Measurements from ENCODE around the gene RECQL5.

Gene RECQL5

DNA sequence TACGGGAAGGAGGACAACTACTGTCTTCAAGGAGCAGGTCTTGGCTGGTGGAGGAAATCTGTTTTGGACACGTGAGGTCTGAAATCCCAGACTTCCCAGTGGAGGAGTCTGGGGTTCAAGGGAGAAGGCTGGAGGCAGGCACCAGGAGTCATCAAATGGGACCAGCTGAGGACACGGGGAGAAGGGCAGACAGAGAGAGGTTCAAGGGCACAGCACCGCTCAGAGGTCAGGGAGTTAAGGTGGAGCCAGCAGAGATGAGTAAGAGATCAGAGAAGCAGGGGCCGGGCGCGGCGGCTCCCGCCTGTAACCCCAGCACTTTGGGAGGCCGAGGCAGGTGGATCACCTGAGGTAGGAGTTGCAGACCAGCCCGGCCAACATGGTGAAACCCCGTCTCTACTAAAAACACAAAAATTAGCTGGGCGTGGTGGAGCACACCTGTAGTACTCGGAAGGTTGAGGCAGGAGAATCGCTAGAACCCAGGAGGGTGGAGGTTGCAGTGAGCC, 44.1 kb downstream of the RECQL5 start:
- DNase-seq = no peak
- intact Hi-C loops (cut with DNase I) = no loop called here

DNA sequence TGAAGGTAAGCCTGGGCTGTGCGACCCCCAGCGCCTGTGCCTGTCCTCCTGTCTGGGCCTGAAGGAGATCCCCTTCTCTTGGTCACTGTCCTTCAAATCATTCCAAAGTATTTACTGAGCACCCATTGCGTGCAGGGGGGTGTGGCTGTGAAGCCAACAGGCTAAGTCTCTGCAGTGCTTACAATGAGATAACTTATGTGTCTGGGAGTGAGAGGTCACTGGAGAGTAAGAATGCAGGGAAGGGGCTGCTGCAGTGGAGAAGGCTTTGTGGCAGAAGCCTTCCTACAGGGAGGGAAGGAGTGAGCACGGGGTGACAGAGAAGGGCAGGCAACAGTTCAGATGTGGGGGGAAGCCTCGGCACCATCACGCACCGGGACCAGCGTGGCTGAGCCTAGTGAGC, 44.9 kb downstream of the RECQL5 start:
- DNase-seq = no peak
- intact Hi-C loops (cut with DNase I) = no loop called here

DNA sequence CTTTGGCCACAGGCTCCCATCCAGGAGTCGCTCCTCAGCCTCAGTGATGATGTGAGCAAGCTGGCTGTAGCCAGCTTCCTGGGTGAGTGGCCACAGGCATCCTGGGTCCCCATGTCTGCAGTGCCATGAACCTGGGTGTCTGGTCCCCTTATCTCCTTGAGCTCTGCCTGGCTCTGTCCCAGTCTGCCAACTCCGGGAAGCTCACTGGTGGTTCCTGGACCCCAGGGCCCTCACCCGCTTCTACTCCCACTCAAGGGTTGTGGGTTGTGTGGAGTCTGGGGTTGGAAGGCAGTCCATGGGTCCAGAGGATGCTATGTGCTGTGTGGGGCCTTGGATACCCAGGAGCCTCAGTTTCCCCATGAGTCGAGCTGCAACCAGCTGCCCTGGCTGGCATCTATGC, 45.5 kb downstream of the RECQL5 start:
- intact Hi-C loops (cut with DNase I) = no loop called here
- no peak for DNase-seq

DNA sequence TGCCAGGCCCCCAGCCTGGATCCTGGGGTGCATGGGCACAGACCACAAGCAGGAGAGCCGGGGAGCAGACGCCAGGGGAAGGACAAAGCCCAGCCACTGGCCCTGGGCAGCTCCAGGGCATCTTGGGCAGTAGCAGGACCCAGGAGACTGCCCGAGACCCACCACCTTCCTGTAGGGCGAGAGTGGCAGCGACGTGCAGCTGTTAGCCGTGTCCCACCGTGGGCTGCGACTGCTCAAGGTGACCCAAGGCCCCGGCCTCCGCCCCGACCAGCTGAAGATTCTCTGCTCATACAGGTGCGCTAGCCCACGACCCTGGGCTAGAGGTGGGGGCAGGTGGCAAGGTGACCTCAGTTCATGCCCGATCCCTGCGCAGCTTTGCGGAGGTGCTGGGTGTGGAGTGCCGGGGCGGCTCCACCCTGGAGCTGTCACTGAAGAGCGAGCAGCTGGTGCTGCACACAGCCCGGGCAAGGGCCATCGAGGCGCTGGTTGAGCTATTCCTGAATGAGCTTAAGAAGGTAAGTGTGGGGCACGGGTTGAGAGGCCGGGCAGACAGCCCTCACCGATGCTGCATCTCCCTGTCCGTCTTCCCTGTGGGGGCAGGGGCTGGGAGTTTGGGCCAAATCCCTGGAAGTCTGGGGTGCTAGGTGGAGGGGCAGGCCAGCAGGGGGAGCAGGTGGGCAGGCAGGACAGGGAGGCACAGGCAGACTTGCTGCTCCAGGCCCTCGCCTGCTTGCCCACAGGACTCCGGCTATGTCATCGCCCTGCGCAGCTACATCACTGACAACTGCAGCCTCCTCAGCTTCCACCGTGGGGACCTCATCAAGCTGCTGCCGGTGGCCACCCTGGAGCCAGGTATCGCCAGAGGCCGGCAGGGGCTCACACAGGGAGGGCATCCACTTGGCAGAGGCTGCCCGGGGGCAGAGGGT, 47.2 kb downstream of the RECQL5 start:
- intact Hi-C loops (cut with DNase I) = no loop called here
- DNase-seq = peak in 4 of 10 donors; percentile 34 to 52 (median 47)

DNA sequence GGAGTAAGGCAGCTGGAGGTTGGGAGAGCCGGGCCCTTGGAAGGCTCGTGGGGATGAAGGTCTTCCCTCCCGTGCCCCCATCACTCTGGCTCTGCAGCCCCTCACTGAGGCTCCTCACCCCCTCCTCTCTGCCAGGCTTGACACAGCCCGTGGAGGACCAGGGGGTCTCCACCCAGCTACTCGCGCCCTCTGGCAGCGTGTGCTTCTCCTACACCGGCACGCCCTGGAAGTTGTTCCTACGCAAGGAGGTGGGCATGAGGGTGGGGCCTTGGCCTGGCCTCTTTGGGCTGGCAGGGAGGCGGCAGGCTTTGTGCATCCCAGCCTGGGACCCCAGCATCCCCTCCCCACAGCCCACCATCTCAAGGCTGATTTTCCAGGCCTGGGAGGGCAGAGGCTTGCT, 49.3 kb downstream of the RECQL5 start:
- intact Hi-C loops (cut with DNase I) = no loop called here
- no peak for DNase-seq

DNA sequence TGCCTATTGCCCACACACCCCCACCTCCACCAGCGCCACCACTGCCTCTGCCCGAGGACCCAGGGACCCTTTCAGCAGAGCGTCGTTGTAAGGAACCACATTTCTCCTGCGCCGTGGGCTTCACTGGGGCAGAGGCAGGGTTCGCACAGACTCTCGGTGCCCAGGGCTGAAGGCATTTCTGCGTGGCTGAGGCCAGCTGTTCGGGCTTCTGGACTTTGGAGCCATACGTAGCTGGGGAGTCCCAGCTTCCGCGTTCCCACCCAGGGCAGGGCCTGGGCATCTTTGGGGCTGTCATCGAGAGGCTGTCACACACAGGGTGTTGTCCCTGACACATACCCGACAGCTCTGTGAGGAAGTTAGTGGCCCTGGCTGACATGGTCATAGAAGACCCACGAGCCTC, 49.7 kb downstream of the RECQL5 start:
- intact Hi-C loops (cut with DNase I) = no loop called here
- no peak for DNase-seq

DNA sequence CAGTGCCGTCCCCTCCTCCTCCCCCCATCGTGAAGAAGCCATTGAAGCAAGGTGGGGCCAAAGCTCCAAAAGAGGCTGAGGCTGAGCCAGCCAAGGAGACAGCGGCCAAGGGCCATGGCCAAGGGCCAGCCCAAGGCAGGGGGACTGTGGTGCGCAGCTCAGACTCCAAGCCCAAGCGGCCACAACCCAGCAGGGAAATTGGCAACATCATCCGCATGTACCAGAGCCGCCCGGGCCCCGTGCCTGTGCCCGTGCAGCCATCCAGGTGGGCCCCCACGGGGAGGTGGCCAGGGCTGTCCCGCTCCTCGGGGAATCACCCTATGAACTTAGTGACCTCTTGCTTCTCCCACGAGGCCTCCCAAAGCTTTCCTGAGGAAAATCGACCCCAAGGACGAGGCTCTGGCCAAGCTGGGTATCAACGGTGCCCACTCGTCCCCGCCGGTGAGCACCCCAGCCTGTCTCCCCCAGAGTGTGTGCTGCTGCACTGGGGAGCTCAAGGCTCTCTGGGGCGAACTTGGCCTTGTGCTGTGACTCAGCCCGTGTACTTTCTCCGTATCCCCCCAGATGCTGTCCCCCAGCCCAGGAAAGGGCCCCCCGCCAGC, 50.3 kb downstream of the RECQL5 start:
- intact Hi-C loops (cut with DNase I) = no loop called here
- no peak for DNase-seq

DNA sequence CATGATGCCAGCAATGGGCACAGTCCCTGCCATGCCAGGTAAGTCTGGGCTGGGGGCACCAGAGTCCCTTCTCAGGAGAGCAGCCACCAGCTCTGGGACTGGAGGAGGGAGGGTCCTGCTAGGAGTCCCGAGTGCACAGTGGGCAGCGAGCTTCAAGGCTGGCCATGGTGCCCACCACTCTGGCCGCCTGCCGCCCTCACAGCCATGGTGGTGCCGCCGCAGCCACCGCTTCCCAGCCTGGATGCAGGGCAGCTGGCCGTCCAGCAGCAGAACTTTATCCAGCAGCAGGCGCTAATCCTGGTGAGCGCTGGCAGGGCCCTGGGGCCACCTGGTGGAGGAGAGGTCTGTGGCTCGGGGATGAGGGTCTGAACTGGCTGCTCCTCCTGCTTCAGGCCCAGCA, 51.7 kb downstream of the RECQL5 start:
- intact Hi-C loops (cut with DNase I) = no loop called here
- DNase-seq = no peak

DNA sequence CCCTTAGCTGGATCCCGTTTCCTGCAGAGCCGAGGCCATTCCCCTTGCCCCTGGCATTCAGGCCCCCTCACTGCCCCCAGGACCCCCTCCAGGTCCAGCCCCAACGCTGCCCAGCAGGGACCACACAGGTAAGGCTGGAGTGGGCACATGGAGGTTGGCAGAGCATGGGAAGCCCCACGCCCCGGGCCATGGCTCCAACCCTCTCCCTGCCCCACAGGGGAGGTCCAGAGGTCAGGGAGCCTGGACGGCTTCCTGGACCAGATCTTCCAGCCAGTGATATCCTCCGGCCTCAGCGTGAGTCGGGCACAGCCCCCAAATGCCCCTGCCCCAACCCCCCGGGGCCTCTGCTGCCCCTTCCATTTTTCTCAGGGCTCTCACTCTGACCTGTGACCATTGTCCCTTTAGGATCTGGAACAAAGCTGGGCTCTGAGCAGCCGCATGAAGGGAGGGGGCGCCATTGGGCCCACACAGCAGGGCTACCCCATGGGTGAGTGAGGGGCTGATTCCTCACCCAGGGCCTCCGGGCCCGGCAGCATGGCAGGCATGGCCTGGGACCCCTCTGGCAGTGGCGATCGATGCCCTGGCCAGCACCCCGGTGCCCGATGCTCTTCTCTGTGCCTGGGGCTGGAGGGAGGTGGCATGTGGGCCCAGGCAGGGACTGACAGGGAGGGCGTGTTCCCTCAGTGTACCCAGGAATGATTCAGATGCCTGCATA, 52.2 kb downstream of the RECQL5 start:
- intact Hi-C loops (cut with DNase I) = no loop called here

DNA sequence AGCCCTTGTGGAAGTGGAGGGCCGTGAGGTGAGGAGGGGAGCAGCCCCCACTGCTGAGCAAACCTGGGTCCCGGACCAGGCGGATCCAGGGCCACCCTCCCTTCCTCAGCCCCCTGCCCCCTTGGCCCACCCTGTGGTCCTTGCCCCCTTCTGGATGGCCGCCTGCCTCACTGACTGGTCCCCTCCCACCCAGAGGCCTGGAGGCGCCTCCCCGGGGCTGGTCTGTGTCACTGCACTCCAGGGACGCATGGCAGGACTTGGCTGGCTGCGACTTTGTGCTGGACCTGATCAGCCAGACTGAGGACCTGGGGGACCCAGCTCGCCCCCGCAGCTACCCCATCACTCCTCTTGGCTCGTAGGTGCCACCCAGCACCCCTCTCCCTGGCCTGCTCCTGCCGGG, 52.9 kb downstream of the RECQL5 start:
- DNase-seq = no peak
- intact Hi-C loops (cut with DNase I) = no loop called here

More for the DNA sequence above, 52.2 kb downstream of the RECQL5 start:
- DNase-seq = no peak

DNA sequence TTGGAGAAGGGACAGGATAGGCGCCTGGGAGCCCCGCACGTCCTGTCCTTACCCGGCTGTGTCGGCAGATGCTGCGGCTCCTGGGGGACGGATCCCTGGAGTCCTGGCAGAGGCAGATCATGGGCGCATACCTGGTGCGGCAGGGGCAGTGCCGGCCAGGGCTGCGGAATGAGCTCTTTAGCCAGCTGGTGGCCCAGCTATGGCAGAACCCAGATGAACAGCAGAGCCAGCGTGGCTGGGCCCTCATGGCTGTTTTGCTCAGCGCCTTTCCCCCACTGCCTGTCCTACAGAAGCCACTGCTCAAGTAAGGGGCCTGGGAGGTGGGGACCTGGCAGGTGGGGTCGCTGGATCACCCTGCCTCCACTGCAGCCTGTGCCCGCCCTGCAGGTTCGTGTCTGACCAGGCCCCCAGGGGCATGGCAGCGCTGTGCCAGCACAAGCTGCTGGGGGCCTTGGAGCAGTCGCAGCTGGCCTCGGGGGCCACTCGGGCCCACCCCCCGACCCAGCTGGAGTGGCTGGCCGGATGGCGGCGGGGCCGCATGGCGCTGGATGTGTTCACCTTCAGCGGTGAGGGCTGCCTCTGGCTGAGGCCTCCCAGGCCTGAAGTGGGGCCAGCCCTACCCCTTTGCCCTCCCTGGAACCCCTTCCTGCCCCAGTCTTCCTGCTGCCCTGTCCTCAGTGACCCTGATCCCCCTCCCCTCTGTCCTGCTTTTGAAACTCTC, 53.9 kb downstream of the RECQL5 start:
- intact Hi-C loops (cut with DNase I) = no loop called here

DNA sequence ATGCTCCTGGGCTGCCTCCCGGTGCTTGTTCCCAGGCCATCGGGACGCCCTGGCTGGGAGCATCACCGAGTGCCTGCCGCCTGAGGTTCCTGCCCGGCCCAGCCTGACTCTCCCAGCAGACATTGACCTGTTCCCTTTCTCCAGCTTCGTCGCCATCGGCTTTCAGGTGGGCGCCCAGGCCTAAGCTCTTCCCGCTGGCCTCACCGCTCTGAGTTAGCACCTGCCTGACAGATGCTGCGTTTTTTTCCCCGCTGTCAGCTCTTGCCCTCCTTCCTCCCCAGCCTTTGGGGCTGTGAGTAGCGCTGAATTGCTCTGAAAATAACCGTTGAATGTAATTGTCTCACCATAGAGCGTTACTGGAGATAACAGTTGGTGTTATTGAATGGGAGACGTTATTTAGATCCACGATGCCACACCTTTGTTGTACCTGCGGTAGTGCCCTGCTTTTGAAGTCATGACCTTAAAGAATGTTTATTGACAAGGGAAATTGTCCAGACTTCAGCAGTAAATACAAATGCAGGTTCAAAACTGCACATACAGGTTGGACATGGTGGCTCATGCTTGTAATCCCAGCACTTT, 55.0 kb downstream of the RECQL5 start:
- intact Hi-C loops (cut with DNase I) = no loop called here

More for the DNA sequence above, 53.9 kb downstream of the RECQL5 start:
- DNase-seq = no peak

DNA sequence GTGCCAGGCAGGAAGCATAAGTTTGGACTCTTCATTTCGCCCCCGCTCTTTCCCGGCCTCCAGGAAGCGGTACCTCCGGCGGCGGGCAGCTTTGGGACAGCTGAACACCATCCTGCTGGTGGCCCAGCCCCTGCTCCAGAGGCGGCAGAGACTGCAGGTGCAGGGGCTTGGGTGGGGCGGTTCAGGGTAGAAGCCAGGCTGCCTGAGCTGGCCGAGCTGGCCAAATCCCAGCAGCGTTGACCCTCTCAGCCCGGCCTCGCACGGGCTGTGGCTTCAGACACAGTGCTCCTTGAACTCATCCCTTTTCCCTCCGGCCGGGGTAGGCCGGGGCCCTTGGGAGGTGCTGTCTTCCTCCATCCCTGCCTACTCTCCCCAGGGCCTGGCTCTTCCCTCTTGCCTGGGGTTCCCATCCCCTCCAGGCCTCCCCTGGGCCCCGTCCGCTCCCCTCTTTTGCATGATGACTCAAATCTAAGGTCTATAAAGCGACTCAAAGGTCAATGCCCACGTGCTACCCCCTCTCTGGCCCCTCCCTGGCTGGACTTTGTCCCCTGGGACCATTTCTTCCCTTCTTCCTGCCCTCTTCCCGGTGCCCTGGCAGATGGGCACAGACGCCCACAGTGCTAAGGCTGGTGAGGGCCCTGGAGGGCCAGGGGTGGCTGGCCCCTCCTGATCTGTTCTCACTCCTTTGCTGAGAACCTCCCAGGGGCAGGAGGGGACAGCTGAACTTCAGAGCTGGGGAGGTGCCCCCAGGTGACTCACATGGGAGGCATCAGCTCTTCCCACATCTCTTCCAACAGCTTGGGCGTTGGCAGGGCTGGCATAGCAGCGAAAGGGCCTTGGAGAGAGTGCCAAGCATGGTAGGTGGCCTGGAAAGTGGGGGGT, 56.6 kb downstream of the RECQL5 start:
- intact Hi-C loops (cut with DNase I) = no loop called here

More for the DNA sequence above, 55.0 kb downstream of the RECQL5 start:
- DNase-seq = no peak

DNA sequence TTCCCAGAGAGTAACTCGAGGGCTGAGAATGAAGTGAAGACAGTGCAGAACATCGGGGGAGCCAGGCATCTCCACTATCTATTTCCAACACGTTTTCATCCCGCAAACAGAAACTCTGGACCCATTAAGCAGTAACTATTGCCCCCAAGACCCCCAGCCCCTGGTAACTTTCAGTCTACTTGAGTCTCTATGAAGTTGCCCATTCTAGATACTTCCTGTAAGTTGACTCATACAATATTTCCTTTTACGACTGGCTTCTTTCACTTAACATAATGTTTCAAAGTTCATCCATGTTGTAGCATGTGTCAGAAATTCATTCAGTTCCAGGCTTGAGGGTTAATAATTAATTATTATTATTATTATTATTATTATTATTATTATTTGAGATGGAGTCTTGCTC, 59.9 kb downstream of the RECQL5 start:
- DNase-seq = no peak
- intact Hi-C loops (cut with DNase I) = no loop called here

More for the DNA sequence above, 56.6 kb downstream of the RECQL5 start:
- peak in 2 of 10 donors; percentile 11 to 85 for DNase-seq

DNA sequence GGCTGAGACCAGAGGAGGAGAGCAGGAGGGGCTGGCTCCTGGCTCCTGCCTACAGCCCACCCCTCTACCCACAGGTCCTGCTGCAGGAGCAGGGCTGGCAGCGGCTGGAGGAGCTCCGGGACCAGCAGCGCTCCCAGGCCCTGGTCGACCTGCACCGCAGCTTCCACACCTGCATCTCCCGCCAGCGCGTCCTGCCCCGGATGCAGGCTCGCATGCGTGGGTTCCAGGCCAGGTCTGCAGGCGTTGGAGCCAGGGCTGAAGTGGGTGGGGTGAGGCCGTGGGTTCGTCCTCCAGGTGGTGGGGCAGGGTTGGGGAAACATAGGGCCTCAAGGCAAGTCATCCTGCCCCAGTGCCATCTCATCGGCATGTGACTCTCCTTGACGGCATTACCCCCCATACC, 61.2 kb downstream of the RECQL5 start:
- DNase-seq = no peak
- intact Hi-C loops (cut with DNase I) = no loop called here

DNA sequence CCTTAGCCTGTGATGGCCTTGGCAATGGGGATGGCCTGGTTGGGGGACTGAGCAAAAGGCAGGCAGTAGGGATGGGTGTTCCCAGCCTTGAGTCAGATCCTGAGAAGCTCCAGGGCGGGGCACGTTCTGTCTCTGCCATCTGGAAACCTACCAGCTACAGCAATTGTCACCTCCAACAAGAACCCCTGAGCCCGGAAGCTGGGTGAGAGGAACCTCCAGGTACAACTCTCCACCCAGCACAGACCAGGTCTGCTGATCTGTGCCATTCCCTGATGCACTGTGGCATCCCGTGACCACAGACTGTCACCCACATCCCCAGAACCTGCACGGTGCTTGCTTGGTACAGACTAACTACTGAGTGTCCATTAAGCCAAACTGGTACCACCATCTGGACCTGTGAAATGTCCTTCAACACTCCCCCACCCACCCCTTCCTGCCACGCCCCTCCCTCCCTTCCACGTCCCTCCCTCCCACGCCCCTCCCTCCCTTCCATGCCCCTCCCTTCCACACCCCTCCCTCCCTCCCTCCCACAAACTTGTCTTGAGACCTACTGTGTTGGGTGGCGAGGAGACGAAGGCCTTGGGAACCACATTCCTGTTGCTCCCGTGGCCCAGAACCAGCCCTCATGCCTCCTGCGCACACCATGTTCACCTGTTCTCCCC, 62.8 kb downstream of the RECQL5 start:
- intact Hi-C loops (cut with DNase I) = no loop called here
- no peak for DNase-seq

DNA sequence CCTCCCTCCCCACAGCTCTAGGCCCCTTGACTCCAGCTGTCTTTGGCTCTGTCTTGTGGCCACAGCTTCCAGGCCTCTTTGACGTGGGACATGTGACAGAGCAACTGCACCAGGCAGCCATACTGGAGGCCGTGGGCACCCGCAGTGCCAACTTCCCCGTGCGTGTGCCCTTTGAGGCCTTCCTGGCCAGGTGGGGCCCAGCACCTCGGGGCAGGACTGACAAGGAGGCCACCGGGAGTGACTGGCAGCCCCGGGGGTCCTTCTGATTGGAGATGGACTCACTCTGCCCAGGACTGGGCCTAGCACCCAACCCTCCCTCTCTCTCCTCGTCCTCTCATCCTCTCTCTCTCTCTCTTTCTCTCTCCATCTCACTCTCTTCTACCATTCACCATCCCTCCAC, 63.8 kb downstream of the RECQL5 start:
- intact Hi-C loops (cut with DNase I) = no loop called here
- DNase-seq = no peak

DNA sequence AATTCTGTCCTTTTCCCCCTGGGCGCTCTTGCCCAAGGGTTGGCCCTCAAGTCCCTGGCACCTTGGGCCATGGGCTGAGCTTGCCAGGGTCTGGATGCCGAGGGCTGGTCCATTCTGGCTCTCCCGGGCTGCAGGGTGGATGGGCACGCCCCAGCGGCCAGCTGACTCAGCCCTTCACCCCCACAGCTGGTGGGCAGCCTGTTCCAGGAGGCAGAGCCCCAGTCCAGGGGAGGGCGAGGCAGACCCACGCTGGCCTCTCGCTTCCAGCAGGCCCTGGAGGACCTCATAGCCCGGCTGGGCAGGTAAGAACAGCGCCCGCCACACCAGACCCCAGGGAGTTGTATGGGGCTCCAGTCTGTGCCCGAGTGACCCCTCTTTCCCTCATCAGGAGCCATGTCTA, 64.3 kb downstream of the RECQL5 start:
- peak in 1 of 10 donors; percentile 77 for DNase-seq
- intact Hi-C loops (cut with DNase I) = no loop called here

All from posterior cingulate gyrus (tissue), 11 donors.